ENCODE measurements around the gene UBE4A.
A peak's percentile ranks its signal among the peaks of the same experiment; 100 is the strongest.
"Not testable (repeated sequence)": the region's sequence is repeated elsewhere in the genome, so short reads cannot be mapped to it uniquely, and the experiment has no call there.

UBE4A gene

DNA sequence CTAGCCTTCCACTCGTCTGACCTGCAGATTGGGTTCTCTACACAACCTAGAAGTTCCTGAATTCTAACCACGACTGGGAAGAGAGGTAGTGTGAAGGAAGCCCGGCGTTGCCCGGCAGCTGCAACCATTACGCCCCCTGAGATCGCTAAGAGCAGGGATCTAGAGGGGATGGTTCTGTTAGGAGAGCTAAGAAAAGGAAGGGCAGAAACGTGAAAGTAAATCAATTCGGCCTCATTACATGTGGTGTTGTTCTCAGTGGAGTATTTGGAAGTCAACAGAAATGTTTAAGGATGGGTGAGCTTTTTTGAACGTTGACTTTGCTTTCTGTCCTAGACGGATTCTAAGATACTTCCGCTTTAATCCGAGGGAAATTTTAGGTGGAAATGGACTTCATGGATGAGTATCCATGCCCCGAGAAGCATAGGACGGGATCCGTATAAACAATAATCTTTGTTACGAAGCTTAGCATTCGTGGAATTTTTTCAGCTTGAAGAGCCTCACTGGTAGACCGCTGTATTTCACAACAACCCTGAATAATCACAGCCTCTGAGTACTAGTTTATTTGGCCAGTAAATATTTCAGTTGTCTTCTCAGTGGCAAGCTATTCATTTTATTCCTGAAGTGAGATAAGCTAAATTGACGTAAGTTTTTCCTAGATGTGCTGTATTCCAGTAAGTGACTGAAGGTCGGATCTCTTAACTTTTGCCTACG, 42.6 kb downstream of the UBE4A start:
- DNase-seq (ENCODE audit: low read depth in 2 of 2) = no peak

DNA sequence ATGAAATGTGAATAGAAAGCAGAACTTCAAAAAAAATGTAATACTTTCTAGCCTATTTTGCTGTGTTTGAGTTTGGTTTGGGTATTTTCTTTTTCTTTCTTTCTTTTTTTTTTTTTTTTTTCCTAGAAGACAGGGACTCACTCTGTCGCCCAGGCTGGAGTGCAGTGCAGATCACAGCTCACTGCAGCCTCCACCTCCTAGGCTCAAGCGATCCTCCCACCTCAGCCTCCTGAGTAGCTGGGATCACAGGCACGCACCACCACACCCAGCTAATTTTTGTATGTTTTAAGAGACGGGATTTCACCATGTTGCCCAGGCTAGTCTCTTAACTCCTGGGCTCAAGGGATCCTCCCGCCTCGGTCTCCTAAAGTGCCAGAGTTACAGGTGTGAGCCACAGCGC, 43.2 kb downstream of the UBE4A start:
- DNase-seq (ENCODE audit: low read depth in 2 of 2) = not testable (repeated sequence)

DNA sequence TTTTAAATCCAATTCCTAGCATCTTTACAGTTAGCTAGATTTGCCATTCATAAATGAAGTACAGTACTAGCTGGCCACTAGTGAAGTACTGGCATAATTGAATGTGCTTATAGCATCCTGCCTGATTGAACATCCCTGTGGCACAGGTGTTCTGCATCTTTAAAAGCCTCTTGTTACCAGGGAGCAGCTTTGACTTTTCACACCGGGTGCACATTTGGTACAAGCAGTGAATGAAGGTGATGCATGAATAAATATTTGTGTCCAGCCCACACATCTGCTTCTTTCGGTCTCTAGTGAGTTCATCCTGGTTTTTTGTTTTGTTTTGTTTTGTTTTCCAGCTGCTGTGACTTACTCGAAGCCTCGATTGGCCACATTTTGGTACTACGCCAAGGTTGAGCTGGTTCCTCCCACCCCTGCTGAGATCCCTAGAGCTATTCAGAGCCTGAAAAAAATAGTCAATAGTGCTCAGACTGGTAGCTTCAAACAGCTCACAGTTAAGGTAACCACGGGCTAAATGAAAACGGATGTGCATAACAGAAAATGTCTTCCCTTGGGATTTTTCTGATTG, 47.3 kb downstream of the UBE4A start:
- DNase-seq (ENCODE audit: low read depth in 2 of 2) = no peak

DNA sequence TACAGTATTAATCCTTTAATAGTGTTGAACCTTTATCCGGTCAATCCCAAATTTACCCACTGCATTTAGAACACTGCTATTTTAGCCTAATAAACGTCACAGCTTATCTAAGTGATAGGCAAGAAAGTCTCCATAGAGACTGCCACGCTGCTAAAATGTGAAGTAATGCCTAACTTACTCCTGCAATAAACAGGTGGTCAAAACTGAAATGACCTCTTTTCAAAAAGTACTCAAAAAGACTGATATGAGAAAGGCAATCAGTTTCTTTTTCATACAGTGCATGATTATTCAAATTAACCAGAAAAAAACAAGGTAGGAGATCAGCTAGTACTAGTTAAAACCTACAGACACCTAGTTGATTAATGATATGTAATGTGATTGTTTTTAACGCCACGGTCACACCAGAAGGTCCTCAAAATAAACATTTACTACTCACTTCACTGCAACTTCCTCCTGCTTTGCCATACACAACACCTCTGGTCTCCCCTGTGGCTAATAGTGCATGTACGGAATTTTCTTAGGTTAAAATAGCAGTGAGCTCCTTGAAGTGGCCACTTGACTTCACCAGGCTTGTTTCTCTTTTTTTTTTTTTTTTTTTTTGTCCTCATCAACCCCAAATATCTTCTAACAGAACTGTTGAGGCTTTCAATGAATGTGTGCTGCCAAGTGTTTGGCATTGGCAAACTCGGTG, 50.8 kb downstream of the UBE4A start:
- DNase-seq (ENCODE audit: low read depth in 2 of 2) = no peak

DNA sequence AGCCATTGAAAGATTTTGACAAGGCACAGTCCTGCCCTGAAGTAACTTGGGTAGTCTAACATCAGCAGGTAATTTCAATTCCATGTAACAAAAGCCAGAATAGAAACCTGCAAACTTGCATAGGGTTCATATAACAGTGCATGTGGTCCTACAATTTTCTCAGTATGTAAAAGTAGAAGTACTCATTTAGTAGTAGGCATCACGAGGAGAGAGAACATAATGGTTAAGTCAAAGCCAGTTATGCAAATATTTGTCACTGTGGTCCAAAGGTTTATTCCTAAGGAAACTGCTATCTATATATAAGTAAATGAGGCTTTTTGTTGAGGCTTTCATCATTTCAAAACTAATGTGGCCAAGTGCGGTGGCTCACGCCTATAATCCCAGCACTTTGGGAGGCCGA, 52.1 kb downstream of the UBE4A start:
- no peak for DNase-seq (ENCODE audit: low read depth in 2 of 2)

DNA sequence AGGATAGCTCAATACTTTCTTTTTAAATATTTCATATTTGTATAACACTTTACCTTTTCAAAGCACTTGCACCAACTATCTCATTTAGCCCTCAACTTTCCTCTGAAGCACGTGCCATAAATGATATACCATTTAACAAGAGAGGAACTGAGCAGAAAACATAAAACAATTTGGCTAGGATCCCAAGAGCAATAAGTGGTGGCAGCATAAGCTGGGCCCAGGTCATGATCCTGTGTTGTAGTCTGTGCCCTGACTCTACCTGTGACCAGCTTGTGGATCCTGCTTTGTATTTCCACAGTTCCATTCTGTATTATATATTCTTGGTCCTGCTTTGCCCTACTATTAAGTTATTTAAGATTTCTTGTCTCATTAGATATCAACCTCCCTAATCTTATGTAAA, 53.5 kb downstream of the UBE4A start:
- no peak for DNase-seq (ENCODE audit: low read depth in 2 of 2)

DNA sequence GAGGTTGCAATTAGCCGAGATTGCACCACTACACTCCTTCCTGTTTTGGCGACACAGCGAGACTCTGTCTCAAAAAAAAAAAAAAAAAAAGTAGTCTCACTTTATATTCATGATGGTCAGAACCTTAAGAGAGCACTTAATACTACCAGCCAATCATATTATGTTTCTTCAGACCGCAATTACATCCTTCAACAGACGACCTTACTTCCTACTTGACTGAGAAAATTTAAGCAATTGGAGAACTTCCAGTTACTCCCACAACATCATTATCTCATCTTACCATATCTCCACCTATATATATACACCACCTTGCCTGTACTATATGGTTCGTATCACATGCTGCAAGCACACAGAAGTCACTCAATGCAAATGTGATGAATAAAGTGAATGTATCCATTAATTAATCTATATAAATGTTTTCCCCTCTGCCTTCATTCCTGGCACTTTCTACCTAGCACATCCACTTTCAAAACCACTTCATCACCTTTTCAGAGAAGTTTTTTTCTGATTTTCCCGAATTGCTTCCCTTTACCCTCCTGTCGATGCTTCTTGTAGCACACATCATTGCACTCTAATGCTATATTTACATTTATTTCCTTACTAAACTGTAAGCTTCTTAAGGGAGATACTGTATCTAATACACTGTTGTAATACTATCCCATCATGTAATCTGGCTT, 55.8 kb downstream of the UBE4A start:
- no peak for DNase-seq (ENCODE audit: low read depth in 2 of 2)

DNA sequence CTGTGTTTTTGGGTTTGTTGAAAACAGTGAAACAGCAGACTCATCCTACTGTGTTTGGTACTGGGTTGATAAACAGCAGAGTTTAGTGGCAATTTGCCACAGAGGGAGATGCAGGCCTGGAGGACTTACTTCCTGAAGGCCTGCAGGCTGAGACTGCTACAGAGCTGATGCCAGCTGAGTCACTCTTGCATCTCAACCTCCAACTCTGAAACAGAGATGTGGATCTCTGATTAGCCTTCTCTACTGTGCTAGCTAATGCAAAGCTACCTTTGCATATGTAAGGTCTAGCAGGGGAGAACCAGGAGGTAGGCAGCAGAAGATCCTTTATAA, 56.3 kb downstream of the UBE4A start:
- DNase-seq (ENCODE audit: low read depth in 2 of 2) = no peak

DNA sequence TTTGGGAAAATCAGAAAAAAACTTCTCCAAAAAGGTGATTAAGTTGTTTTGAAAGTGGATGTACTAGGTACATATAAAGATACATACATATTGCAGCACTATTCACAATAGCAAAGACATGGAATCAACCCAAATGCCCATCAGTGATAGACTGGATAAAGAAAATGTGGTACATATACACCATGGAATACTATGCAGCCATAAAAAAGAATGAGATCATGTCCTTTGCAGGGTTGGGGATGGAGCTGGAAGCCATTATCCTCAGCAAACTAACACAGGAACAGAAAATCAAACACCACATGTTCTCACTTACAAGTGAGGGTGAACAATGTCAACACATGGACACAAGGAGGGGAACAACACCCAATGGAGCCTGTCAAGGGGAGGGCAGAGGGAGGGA, 57.5 kb downstream of the UBE4A start:
- not testable (repeated sequence) for DNase-seq (ENCODE audit: low read depth in 2 of 2)

DNA sequence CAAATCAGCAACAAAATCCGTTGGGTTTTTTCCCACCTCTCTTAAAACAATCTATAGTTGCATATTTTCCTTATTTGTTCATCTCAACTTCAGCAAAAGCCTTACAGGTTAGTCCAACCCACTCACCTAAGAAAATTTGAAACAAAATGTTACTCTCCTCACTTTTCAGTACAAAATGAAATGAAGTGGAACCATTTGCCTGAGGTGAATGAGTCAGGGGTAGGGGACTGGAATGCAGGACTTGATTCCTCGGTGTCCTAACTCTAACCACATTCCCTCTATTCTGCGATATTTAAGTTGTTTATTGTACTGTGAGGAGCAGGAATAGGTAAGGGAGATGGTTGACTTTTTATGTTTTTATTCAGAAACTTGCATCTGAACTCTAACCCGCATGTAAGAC, 58.4 kb downstream of the UBE4A start:
- no peak for DNase-seq (ENCODE audit: low read depth in 2 of 2)

DNA sequence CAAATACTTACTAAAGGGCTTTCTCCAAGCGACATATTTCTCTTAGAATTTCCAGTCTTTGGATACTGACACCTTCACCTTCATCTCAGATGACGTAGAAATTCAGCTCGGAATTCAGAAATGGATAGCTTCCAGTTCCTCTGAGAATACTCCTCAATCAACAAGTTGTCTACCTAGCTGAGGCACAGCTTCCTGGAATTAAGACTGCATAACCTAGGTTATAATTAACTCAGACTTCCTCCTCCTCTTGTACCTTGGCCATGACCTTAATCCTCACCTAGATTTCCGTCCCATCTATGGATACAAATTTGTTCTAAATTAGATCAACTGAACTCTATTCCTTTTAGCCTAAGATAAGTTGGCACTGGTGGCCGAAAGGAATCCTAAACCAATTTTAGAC, 59.4 kb downstream of the UBE4A start:
- no peak for DNase-seq (ENCODE audit: low read depth in 2 of 2)

DNA sequence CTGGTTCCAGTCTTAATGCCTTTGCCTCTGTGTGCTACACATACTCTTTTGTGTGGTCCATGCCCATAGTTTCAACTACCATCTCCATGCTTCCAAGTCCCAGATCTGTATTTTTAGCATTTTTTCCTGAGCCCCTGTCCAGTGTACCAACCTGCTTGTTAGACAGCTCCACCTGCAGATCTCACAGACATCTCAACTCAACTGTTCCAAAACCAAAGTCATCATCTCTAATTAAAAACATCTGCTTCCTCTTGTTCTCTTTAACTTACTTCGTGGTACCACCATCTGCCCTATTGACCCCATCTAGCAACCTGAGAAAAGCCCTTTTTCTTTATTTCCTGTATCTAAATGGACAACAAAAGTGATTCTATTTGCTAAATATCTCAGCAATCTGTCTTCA, 68.3 kb downstream of the UBE4A start:
- no peak for DNase-seq (ENCODE audit: low read depth in 2 of 2)

DNA sequence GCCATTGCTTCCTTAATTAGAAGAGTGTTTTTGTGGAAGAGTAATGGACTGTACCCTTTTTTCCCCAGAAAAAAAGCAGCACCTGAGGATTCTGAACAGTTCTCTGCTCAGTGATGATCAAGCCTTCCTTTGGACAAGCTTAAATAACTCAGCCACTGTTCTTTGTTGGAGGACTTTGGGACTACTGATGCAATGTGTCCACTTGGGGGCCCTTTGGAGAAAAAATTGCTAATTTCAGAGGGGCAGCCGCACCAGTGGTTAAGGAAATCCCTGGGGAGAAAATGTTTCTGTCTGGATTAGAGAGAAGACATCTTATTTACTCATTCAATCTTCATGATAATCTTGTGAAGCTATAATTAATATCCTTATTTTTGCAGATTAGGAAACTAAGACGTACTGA, 71.6 kb downstream of the UBE4A start:
- DNase-seq (ENCODE audit: low read depth in 2 of 2) = no peak

DNA sequence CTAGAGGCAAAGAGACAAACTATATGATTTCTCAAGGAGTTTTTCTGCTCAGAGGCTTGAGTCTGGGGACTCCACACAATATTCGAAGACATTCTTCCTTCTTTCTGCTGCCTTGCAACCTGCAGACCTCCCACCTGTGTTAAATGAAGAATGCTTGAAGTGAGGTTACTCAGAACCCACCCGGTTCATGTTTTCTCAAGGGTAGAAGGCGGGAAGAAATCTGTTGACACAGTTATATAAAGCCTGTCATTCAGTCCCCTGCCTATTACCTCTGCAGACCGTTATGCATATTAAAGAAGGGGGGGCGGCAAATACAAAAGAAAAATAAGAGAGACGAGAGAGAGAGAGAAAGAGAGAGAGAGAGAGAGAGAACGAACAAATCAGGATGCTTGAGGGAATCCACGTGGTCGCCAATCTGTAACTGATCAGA, 74.7 kb downstream of the UBE4A start:
- no peak for DNase-seq (ENCODE audit: low read depth in 2 of 2)

DNA sequence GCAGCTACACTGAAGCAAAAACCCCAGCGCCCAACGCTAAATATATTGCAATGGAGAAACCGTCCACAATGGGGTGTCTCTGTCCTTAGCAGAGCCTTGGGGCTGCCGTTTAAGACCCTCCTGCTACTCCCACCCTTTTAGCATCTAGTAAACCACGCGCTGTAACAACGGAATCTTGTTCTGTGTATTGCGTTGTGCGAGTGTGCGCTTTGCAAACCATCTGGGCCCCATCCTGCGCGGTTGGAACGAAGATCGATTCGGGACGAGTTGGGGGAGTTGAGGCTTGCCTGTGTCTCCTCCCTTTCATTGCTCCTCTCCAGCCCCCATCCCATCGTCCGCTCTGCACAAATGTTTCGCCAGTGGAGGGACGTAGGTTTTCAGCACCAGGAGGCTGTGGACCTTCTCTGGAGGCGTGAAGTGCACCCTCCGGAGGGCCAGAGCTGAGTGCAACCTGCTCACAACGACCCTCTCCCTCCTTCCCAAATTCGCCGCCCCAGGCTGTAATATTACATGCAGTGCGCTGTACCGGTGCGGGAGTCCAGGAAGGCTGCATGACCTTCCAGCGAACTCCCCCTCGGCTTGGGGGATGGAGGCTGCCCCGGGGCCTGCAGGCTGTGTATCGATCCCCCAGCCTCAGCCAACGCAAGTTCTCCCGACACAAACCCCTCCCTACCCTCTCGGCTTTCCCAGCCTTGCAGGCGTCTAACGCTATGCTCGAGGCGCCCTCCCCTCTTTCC, 75.3 kb downstream of the UBE4A start:
- peak in 1 of 2 donors; percentile 5 for DNase-seq (ENCODE audit: low read depth in 2 of 2)

DNA sequence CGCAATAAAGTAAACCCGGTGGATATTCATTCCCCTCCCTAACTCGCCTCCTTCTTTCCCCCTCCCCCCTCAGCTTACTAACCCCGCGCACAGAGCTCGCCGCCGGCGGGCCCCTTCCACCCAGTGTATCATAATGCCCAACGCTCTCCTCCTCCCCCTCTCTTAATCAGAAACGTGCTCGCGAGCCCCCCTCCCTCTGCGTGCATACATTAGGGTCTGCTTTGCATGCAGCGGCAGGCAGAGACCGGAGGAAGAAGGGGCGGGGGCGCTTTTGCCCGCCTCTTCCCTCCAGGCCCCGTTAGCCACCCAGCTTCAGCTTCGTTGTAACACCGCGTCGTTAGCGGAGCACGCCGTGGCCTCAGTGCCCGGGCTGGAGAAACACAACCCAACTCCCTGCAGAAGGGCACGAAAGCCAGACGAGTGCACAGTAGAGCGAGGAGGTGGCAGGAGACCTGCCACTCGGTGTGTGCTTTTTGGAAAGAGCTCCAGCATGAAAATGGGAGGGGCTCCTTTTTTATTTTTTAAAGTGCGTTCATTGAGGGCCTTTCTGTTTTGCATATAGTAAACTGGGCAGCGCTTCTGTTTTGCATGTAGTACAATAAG, 76.0 kb downstream of the UBE4A start:
- DNase-seq (ENCODE audit: low read depth in 2 of 2) = peak; percentile 16 to 26

DNA sequence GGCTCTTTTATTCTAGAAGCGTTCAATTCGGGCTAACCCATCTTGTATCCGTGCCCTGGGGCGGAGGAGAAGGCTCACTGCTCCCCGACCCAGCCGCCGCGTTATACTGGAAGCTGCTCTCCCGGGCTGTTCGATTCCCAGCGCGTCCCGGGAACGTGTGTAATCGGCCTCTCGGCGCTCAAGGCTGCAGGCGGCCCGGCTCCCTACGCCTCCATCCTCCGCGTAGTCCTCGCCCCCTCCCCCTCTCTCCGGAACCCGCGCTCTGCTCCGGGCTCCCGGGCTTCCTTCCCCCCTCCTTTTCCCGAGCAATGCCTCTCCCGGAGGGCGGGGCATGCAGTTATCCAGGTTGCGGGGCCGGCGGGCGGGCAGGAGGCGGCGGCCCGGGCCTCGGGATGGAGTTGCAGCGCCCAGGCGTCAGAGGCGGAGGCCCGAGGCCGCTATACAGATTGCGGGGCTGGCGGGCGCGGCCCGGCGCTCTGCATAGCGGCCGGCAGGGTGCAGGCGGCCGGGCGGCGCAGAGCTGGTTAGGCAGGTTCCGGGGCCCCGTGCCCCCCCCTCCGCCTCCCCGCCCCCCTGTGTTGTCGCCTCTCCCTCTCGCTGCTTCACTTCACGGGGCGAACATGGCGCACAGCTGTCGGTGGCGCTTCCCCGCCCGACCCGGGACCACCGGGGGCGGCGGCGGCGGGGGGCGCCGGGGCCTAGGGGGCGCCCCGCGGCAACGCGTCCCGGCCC, 76.7 kb downstream of the UBE4A start, which contains the start of gene KMT2A:
TSS of gene KMT2A (plus strand) at position 600 of the 732 bp plus-strand sequence. CDS start at position 621, 21 bp downstream.
- DNase-seq (ENCODE audit: low read depth in 2 of 2) = peak; percentile 82 to 88

DNA sequence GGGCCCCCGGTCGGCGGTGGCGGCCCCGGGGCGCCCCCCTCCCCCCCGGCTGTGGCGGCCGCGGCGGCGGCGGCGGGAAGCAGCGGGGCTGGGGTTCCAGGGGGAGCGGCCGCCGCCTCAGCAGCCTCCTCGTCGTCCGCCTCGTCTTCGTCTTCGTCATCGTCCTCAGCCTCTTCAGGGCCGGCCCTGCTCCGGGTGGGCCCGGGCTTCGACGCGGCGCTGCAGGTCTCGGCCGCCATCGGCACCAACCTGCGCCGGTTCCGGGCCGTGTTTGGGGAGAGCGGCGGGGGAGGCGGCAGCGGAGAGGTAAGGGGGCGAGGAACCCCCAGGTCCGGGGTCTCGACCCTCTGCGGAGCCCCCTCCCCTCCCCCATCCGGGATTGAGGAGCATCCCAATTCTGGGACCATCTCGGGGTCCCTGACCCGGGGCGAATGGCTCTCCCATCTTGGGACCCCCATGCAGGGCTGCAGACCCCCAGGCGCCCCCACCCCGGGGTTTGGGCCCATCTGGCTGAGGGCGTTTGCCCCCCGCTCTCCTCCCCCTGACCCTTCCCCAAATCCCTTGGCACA, 77.3 kb downstream of the UBE4A start:
- no peak for DNase-seq (ENCODE audit: low read depth in 2 of 2)

DNA sequence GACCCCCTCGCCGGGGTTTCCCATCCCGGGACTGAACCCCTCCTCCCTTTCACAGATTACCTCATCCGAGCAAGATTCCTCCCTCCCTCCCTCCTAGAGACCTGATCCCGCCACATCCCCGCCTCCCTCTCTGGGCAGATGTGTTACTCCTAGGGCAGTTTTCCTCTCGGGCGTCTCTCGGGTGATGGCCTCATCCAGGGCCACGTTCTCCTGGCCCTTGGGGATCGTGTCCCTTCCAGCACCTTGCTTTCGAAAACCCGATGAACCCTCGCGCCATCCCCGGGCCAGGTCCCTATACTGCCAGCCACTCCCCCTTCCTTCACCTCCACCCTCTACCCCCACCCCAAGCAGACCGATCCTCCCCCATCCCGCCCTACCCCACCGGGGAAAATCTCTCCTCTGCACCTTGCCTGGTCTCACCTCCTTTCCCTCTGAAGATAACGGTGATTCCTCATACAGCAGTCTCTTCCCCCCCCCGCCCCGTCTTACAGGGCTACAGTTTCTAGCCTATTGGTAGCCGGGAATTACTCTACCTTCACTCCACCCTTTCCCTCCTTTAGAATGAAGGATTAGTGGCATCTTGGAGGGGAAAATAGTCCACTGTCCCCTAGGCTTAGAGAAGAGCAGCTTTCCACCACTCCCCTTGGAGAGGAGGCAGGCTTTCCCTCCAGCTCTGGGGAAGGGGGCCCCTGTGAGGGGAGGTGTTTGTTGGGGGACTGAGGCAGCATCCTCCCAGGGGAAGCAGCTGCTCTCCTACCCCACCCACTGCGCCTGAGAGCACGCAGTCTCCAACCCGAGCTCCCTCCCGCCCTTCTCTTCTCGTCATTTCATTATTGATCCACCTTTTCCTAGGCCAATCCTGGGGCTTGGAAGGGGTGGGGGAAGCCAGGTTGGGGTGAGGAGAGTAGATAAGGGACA, 78.1 kb downstream of the UBE4A start:
- peak in 1 of 2 donors; percentile 8 for DNase-seq (ENCODE audit: low read depth in 2 of 2)

Data from stimulated activated CD8-positive, alpha-beta memory T cell treated with anti-CD3 and anti-CD28 coated beads, Interleukin-15, amount 100 ng/mL, for 4 hours (primary cell).